ENCODE results near the gene PPP6R2.

Gene PPP6R2

DNA sequence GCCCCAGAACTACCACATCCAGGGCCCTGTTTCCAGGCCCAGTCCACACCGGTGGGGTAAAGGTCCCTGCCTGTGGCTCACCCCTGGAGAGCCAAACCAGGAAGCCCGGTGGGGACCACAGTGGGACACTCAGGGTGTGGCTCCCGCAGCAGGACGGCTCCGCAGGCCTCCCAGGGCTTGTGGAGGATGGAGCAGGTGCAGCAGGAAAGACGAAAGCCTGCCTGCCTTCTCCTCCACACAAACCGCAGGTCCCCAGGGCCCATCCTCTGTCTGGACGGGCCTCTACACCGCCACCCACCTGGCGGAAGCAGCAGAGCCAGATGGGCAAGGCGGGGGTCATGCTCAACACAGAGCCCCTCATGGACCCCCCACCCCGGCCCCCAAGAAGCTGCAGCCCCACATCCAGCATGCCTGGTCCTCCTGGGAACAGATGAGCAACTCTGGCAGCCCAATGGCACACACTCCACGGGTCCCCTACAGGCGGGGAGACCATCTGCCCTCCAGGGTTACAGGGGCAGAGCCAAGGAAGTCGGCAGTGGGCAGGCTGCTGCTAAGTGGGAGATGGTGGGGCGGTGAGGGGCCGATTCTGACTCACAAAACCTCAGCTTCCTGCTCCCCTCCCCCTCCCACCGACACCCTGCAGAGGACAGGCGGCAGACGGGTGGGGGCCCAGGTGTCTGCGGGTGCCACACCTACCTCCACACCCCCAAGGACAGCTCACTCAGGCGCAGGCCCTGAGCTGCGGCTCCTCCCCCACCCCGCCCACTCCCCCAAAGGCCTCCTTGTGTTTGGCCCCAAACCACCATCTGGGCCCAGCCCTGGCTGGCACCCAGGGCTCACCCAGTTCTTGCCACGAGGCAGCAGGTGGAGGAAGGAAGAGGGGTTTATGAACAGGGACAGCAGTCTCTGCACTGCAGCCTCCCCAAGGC lies 126.5 kb downstream of the PPP6R2 start:
- Histone ChIP-seq H3K18ac (ENCODE audit: low read length) (no peak overlapping the region), H3K79me1 (ENCODE audit: low read depth, low read length) (peaks cover 62% of the 10 kb centered on the region), H2AK5ac (ENCODE audit: low read depth, low read length) (peak overlapping the region; percentile 52), H2AFZ (ENCODE audit: low read length) (no peak overlapping the region), H3K23ac (ENCODE audit: low read depth, low read length, poor library complexity) (peak overlapping the region; percentile 80), H2BK12ac (ENCODE audit: low read length) (peak overlapping the region; percentile 22), H4K91ac (ENCODE audit: low read depth, low read length, poor library complexity) (no peak overlapping the region), H3K27ac (replicated peaks; ENCODE audit: low read length) (no peak overlapping the region), H4K8ac (ENCODE audit: low read depth, low read length) (no peak overlapping the region), H3K4me2 (ENCODE audit: insufficient read depth, low read length, poor library complexity, severe bottlenecking) (no peak overlapping the region), H2BK15ac (ENCODE audit: low read length) (no peak overlapping the region), H2BK120ac (ENCODE audit: low read depth, low read length) (no peak overlapping the region), H3K36me3 (replicated peaks in 1 of 2; ENCODE audit: control insufficient read depth in 2 of 2, insufficient read depth in 2 of 2, low read length in 2 of 2) (peaks cover 25 to 61% of the 10 kb centered on the region in 2 donors), H3K4me3 (ENCODE audit: low read length in 2 of 2) (no peak overlapping the region), H3K4me1 (ENCODE audit: control insufficient read depth in 2 of 2, insufficient read depth in 1 of 2, low read depth in 1 of 2, low read length in 2 of 2) (peaks cover 6 to 11% of the 10 kb centered on the region in 2 donors), H3K14ac (ENCODE audit: low read length) (peak overlapping the region; percentile 47), H2BK5ac (ENCODE audit: low read length) (peak overlapping the region; percentile 66), H3K27me3 (ENCODE audit: control insufficient read depth in 3 of 3, insufficient read depth in 3 of 3, low read depth in 1 of 3, low read length in 3 of 3) (no peaks in the 10 kb centered on the region), H3K4ac (ENCODE audit: low read length) (peak overlapping the region; percentile 89), H3K9ac (ENCODE audit: low read depth, low read length, poor library complexity) (peak overlapping the region; percentile 86), H3K9me3 (replicated peaks in 1 of 2; ENCODE audit: control insufficient read depth in 2 of 2, insufficient read depth in 1 of 2, low read depth in 1 of 2, low read length in 2 of 2) (no peaks in the 10 kb centered on the region)
- no peak for DNase-seq (ENCODE audit: low spot score)
- no CpG with 5 or more reads among the region's 25 CpGs for WGBS, 2 donors (ENCODE audit: extremely low coverage in 2 of 2, insufficient read length in 2 of 2, insufficient replicate concordance in 1 of 2)

DNA sequence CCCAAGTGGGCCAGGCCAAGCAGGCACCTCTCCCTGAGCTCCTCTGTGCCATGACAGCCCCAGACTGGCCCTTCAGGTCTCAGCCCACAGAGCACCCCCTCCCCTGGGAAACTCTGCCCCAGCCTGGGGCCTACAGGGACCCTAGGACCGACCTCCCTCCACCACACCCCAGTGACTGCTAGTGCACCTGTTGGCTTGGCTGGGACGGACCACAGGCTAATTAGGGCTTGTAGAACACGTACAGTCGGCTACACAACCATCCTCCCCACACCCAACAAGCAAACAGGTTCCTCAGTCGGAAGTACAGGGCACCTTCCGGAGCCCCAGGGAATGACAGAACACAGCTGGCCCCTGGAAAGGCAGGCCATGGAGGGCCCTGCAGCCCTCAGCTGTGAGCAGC lies 127.4 kb downstream of the PPP6R2 start:
- Histone ChIP-seq H4K91ac (ENCODE audit: low read depth, low read length, poor library complexity) (no peak overlapping the region), H2BK5ac (ENCODE audit: low read length) (no peak overlapping the region), H2BK12ac (ENCODE audit: low read length) (no peak overlapping the region), H3K23ac (ENCODE audit: low read depth, low read length, poor library complexity) (peak overlapping the region; percentile 67), H3K4ac (ENCODE audit: low read length) (no peak overlapping the region), H3K9me3 (replicated peaks in 1 of 2; ENCODE audit: control insufficient read depth in 2 of 2, insufficient read depth in 1 of 2, low read depth in 1 of 2, low read length in 2 of 2) (no peaks in the 10 kb centered on the region), H3K27me3 (ENCODE audit: control insufficient read depth in 3 of 3, insufficient read depth in 3 of 3, low read depth in 1 of 3, low read length in 3 of 3) (no peaks in the 10 kb centered on the region), H3K79me1 (ENCODE audit: low read depth, low read length) (peaks cover 63% of the 10 kb centered on the region), H2BK15ac (ENCODE audit: low read length) (no peak overlapping the region), H3K4me3 (ENCODE audit: low read length in 2 of 2) (no peak overlapping the region), H4K8ac (ENCODE audit: low read depth, low read length) (no peak overlapping the region), H3K18ac (ENCODE audit: low read length) (no peak overlapping the region), H3K4me1 (ENCODE audit: control insufficient read depth in 2 of 2, insufficient read depth in 1 of 2, low read depth in 1 of 2, low read length in 2 of 2) (peaks cover 9 to 13% of the 10 kb centered on the region in 2 donors), H3K27ac (replicated peaks; ENCODE audit: low read length) (no peak overlapping the region), H2BK120ac (ENCODE audit: low read depth, low read length) (no peak overlapping the region), H3K36me3 (replicated peaks in 1 of 2; ENCODE audit: control insufficient read depth in 2 of 2, insufficient read depth in 2 of 2, low read length in 2 of 2) (peaks cover 17 to 52% of the 10 kb centered on the region in 2 donors), H2AK5ac (ENCODE audit: low read depth, low read length) (no peak overlapping the region), H2AFZ (ENCODE audit: low read length) (no peak overlapping the region), H3K4me2 (ENCODE audit: insufficient read depth, low read length, poor library complexity, severe bottlenecking) (no peak overlapping the region), H3K9ac (ENCODE audit: low read depth, low read length, poor library complexity) (no peak overlapping the region), H3K14ac (ENCODE audit: low read length) (no peak overlapping the region)
- no peak for DNase-seq (ENCODE audit: low spot score)
- WGBS, 2 donors (ENCODE audit: extremely low coverage in 2 of 2, insufficient read length in 2 of 2, insufficient replicate concordance in 1 of 2) = no CpG with 5 or more reads among the region's 6 CpGs

DNA sequence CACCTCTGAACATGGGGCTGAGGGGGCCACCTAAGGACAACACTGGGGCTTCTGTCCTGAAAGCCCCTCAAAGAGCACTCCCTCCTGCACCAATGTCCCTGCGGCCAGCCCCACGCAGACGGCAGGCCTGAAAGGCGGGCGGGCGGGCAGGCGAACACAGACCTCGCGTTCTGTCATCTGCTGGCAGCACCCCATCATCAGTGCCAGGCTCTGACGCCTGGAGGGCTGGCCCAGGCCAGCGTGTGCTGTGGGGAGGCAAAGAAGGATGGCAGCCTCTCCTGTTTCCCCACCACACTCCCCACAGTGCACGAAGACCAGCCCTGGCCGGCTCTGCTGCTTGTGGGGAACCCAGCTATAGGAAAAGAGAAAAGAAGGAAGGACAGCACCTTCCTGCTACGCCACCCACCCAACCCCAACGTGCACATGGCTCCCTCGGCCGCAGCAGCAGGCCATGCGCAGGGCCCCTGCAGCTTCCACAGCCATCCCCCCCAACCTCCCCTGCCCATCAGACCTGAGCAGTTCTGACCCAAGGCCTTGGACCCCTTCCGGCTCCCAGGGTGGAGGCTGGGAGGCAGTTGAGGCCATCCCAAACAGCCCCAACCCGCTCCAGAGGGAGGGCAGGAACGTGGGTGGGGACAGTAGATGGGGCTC lies 128.2 kb downstream of the PPP6R2 start:
- peaks cover 62% of the 10 kb centered on the region for H3K79me1 ChIP-seq (ENCODE audit: low read depth, low read length)
- H2BK12ac ChIP-seq (ENCODE audit: low read length) = no peak overlapping the region
- WGBS, 2 donors (ENCODE audit: extremely low coverage in 2 of 2, insufficient read length in 2 of 2, insufficient replicate concordance in 1 of 2) = no CpG with 5 or more reads among the region's 21 CpGs
- peak overlapping the region; percentile 70 for H2AK5ac ChIP-seq (ENCODE audit: low read depth, low read length)
- no peak overlapping the region for H4K91ac ChIP-seq (ENCODE audit: low read depth, low read length, poor library complexity)
- no peak overlapping the region for H3K4me3 ChIP-seq (ENCODE audit: low read length in 2 of 2)
- H2AFZ ChIP-seq (ENCODE audit: low read length) = no peak overlapping the region
- peak overlapping the region; percentile 80 for H3K23ac ChIP-seq (ENCODE audit: low read depth, low read length, poor library complexity)
- no peak for DNase-seq (ENCODE audit: low spot score)
- no peak overlapping the region for H3K18ac ChIP-seq (ENCODE audit: low read length)
- no peak overlapping the region for H2BK5ac ChIP-seq (ENCODE audit: low read length)
- peaks cover 10 to 44% of the 10 kb centered on the region in 2 donors for H3K36me3 ChIP-seq (replicated peaks in 1 of 2; ENCODE audit: control insufficient read depth in 2 of 2, insufficient read depth in 2 of 2, low read length in 2 of 2)
- no peak overlapping the region for H3K14ac ChIP-seq (ENCODE audit: low read length)
- no peak overlapping the region for H3K4ac ChIP-seq (ENCODE audit: low read length)
- peak overlapping the region; percentile 44 for H3K9ac ChIP-seq (ENCODE audit: low read depth, low read length, poor library complexity)
- no peaks in the 10 kb centered on the region for H3K9me3 ChIP-seq (replicated peaks in 1 of 2; ENCODE audit: control insufficient read depth in 2 of 2, insufficient read depth in 1 of 2, low read depth in 1 of 2, low read length in 2 of 2)
- no peak overlapping the region for H2BK15ac ChIP-seq (ENCODE audit: low read length)
- no peaks in the 10 kb centered on the region for H3K27me3 ChIP-seq (ENCODE audit: control insufficient read depth in 3 of 3, insufficient read depth in 3 of 3, low read depth in 1 of 3, low read length in 3 of 3)
- H4K8ac ChIP-seq (ENCODE audit: low read depth, low read length) = peak overlapping the region; percentile 82
- H3K4me1 ChIP-seq (ENCODE audit: control insufficient read depth in 2 of 2, insufficient read depth in 1 of 2, low read depth in 1 of 2, low read length in 2 of 2) = peaks cover 10 to 15% of the 10 kb centered on the region in 2 donors
- H3K4me2 ChIP-seq (ENCODE audit: insufficient read depth, low read length, poor library complexity, severe bottlenecking) = no peak overlapping the region
- H3K27ac ChIP-seq (replicated peaks; ENCODE audit: low read length) = no peak overlapping the region
- no peak overlapping the region for H2BK120ac ChIP-seq (ENCODE audit: low read depth, low read length)

DNA sequence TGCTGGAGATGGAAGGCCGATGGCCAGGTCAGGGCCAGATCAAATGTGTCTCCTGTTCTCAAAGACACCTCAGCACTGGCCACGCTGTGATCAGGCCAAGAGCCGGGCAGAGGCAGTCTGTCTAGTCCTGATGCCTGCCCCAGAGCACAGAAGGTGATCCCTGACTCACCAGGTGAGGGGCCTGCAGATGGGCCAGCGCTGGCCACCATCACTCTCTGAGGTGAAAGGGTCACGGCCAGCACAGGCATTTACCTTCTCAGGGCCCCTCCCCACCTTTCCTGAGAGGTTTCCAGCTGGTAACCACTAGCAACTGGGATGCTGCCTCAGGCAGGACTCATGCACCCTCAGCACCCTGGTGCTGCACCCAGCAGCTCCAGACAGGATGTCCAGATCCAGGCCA lies 128.8 kb downstream of the PPP6R2 start:
- Histone ChIP-seq H4K8ac (ENCODE audit: low read depth, low read length) (no peak overlapping the region), H3K27me3 (ENCODE audit: control insufficient read depth in 3 of 3, insufficient read depth in 3 of 3, low read depth in 1 of 3, low read length in 3 of 3) (no peaks in the 10 kb centered on the region), H2BK120ac (ENCODE audit: low read depth, low read length) (no peak overlapping the region), H3K14ac (ENCODE audit: low read length) (no peak overlapping the region), H3K9ac (ENCODE audit: low read depth, low read length, poor library complexity) (peak overlapping the region; percentile 67), H3K4me1 (ENCODE audit: control insufficient read depth in 2 of 2, insufficient read depth in 1 of 2, low read depth in 1 of 2, low read length in 2 of 2) (peaks cover 10 to 15% of the 10 kb centered on the region in 2 donors), H2AK5ac (ENCODE audit: low read depth, low read length) (no peak overlapping the region), H3K23ac (ENCODE audit: low read depth, low read length, poor library complexity) (no peak overlapping the region), H3K36me3 (replicated peaks in 1 of 2; ENCODE audit: control insufficient read depth in 2 of 2, insufficient read depth in 2 of 2, low read length in 2 of 2) (peaks cover 4 to 37% of the 10 kb centered on the region in 2 donors), H2BK5ac (ENCODE audit: low read length) (no peak overlapping the region), H3K18ac (ENCODE audit: low read length) (no peak overlapping the region), H3K27ac (replicated peaks; ENCODE audit: low read length) (no peak overlapping the region), H3K4me2 (ENCODE audit: insufficient read depth, low read length, poor library complexity, severe bottlenecking) (no peak overlapping the region), H4K91ac (ENCODE audit: low read depth, low read length, poor library complexity) (no peak overlapping the region), H2BK12ac (ENCODE audit: low read length) (no peak overlapping the region), H3K79me1 (ENCODE audit: low read depth, low read length) (peaks cover 62% of the 10 kb centered on the region), H3K4me3 (ENCODE audit: low read length in 2 of 2) (peak overlapping the region in 1 of 2 donors; percentile 80), H3K4ac (ENCODE audit: low read length) (no peak overlapping the region), H3K9me3 (replicated peaks in 1 of 2; ENCODE audit: control insufficient read depth in 2 of 2, insufficient read depth in 1 of 2, low read depth in 1 of 2, low read length in 2 of 2) (no peaks in the 10 kb centered on the region), H2BK15ac (ENCODE audit: low read length) (no peak overlapping the region), H2AFZ (ENCODE audit: low read length) (no peak overlapping the region)
- no CpG with 5 or more reads among the region's 5 CpGs for WGBS, 2 donors (ENCODE audit: extremely low coverage in 2 of 2, insufficient read length in 2 of 2, insufficient replicate concordance in 1 of 2)
- no peak for DNase-seq (ENCODE audit: low spot score)

All from neuronal stem cell (in vitro differentiated cells).